Measurements from ENCODE around the gene FBXO42. TPM values are rescaled to one million over a fixed set of nuclear protein-coding genes. Genes with fewer than 3 reads are reported as not detected.

The FBXO42 gene
- total RNA-seq, 4 donors from 2014 or later: 21.0 to 30.3 (median 23.0) TPM

- H3K27me3 ChIP-seq: peaks cover 1% of the 10 kb centered on the region in 2 donors
- no peak overlapping the region for H3K27ac ChIP-seq
- no peak for TF ChIP-seq POLR2A (IDR thresholded peaks at IDR 0.05)
- TF ChIP-seq CTCF (IDR thresholded peaks at IDR 0.05): no peak
- no peak overlapping the region for H3K4me3 ChIP-seq
- no peak for DNase-seq
- no peaks in the 10 kb centered on the region for H3K36me3 ChIP-seq
- H3K4me1 ChIP-seq: peaks cover 0 to 5% of the 10 kb centered on the region in 2 donors
- H3K9me3 ChIP-seq: no peaks in the 10 kb centered on the region
- intact Hi-C loops (cut with DNase I; ENCODE audit: low total_unique reads): no loop called here
Observed at GRCh38 chr1:16221499-16221898, 130.8 kb downstream of the FBXO42 start.

GRCh38 chr1:16219968-16220500 is 132.2 kb downstream of the FBXO42 start:
- Histone ChIP-seq H3K27me3 (no peaks in the 10 kb centered on the region), H3K27ac (no peak overlapping the region), H3K9me3 (no peaks in the 10 kb centered on the region), H3K4me1 (peaks cover 0 to 5% of the 10 kb centered on the region in 2 donors), H3K4me3 (no peak overlapping the region), H3K36me3 (no peaks in the 10 kb centered on the region)
- intact Hi-C loops (cut with DNase I; ENCODE audit: low total_unique reads): no loop called here
- no peak for DNase-seq
- TF ChIP-seq CTCF (IDR thresholded peaks at IDR 0.05) (no peak), POLR2A (IDR thresholded peaks at IDR 0.05) (no peak)

GRCh38 chr1:16218674-16219071 is 133.6 kb downstream of the FBXO42 start:
- DNase-seq: no peak
- H3K27ac ChIP-seq: peak overlapping the region in 1 of 2 donors; percentile 62
- H3K9me3 ChIP-seq: no peaks in the 10 kb centered on the region
- H3K4me1 ChIP-seq: peaks cover 0 to 5% of the 10 kb centered on the region in 2 donors
- H3K4me3 ChIP-seq: no peak overlapping the region
- intact Hi-C loops (cut with DNase I; ENCODE audit: low total_unique reads): no loop called here
- no peaks in the 10 kb centered on the region for H3K36me3 ChIP-seq
- TF ChIP-seq POLR2A (IDR thresholded peaks at IDR 0.05) (no peak), CTCF (IDR thresholded peaks at IDR 0.05) (no peak)
- H3K27me3 ChIP-seq: no peaks in the 10 kb centered on the region

GRCh38 chr1:16218014-16218673 is 134.1 kb downstream of the FBXO42 start:
- intact Hi-C loops (cut with DNase I; ENCODE audit: low total_unique reads): no loop called here
- Histone ChIP-seq H3K27me3 (no peaks in the 10 kb centered on the region), H3K27ac (peak overlapping the region; percentile 58 to 62), H3K4me3 (no peak overlapping the region), H3K9me3 (no peaks in the 10 kb centered on the region), H3K4me1 (peaks cover 0 to 5% of the 10 kb centered on the region in 2 donors), H3K36me3 (no peaks in the 10 kb centered on the region)
- peak in 1 of 2 donors; percentile 53 for DNase-seq
- TF ChIP-seq POLR2A (IDR thresholded peaks at IDR 0.05): no peak
- no peak for TF ChIP-seq CTCF (IDR thresholded peaks at IDR 0.05)

- Histone ChIP-seq H3K36me3 (no peaks in the 10 kb centered on the region), H3K27ac (peak overlapping the region; percentile 69 to 79), H3K4me1 (peaks cover 0 to 5% of the 10 kb centered on the region in 2 donors), H3K4me3 (peak overlapping the region; percentile 41 to 57), H3K9me3 (no peaks in the 10 kb centered on the region), H3K27me3 (no peaks in the 10 kb centered on the region)
- peak; percentile 98 to 99 for DNase-seq
- TF ChIP-seq CTCF (IDR thresholded peaks at IDR 0.05) (no peak), POLR2A (IDR thresholded peaks at IDR 0.05) (peak; percentile 48 to 60)
- intact Hi-C loops (cut with DNase I; ENCODE audit: low total_unique reads): no loop called here
Observed at GRCh38 chr1:16217061-16217785, 135.1 kb downstream of the FBXO42 start.
